HepG2 (cell line): Measurements from ENCODE around the gene HOXA5. TPM values are rescaled to one million over a fixed set of nuclear protein-coding genes. Genes with fewer than 3 reads are reported as not detected.
A peak's percentile ranks its signal among the peaks of the same experiment; 100 is the strongest.

Experiments used
- ATAC-seq: fragments of 200-7000 bp; cut with Tn5 transposase; 3 replicates; pipeline ENCODE4 v1.9.1; 2020; ENCODE audit warnings: mild to moderate bottlenecking, moderate library complexity
- BruUV-seq: library from RNA; stranded (reverse); fragments of 400-500 nt; replicated peaks from 2 replicates; lab custom pipeline; 2021; lab: Mats Ljungman, UMichigan
- CTCF ChIA-PET: fragments of 300-600 bp; formaldehyde crosslinking; extraction: SDS; loops from one replicate; lab custom pipeline; 2021; ENCODE audit warnings: low total read pairs, inconsistent platforms, low intra/inter-chr PET ratio; lab: Yijun Ruan, JAX
- POLR2A ChIA-PET: fragments of 350-600 bp; sonication (Branson Sonifier 250); formaldehyde crosslinking; loops from one replicate; lab custom pipeline; 2020; ENCODE audit warnings: antibody characterized with exemption, inconsistent platforms; lab: Yijun Ruan, JAX
- DNase-seq: peaks from one replicate; pipeline ENCODE4 v3.0.0-alpha.2; 2015; ENCODE audit warnings: low spot score
- FAIRE-seq: peaks from 3 replicates; lab custom pipeline; 2011; peaks lifted over from hg19 to GRCh38; lab: Jason Lieb, UNC
- H2AFZ ChIP-seq: one replicate; pipeline ENCODE4 v1.6.1; 2011; ENCODE audit warnings: low read length, inconsistent platforms
- H3K27ac ChIP-seq: fragments of 300-600 bp; 3 replicates; pipeline ENCODE4 v1.8.0; 2011; ENCODE audit warnings: mixed run types, mild to moderate bottlenecking, mixed read lengths, low read length, inconsistent platforms; ENCODE audit not compliant: insufficient read depth; ENCODE audit errors: extremely low read length
- H3K27me3 ChIP-seq, 2 experiments: fragments of 200-600 bp in 1 of 2; 2 replicates in 1 of 2; 3 replicates in 1 of 2; pipeline versions ENCODE4 v1.6.0 to v1.8.0; 2011; ENCODE audit warnings: low read length in 2 of 2, mild to moderate bottlenecking in 2 of 2, moderate library complexity in 2 of 2, inconsistent platforms in 1 of 2; ENCODE audit not compliant: insufficient read depth in 2 of 2, control insufficient read depth in 1 of 2
- H3K36me3 ChIP-seq, 2 experiments: fragments of 200-600 bp in 1 of 2; replicated peaks in 1 of 2; 2 replicates in 1 of 2; 3 replicates in 1 of 2; pipeline versions ENCODE4 v1.5.1 to v1.8.0; 2011; ENCODE audit warnings: low read length in 2 of 2, inconsistent platforms in 1 of 2; ENCODE audit not compliant: insufficient read depth in 2 of 2, control insufficient read depth in 1 of 2
- H3K4me1 ChIP-seq: 2 replicates; pipeline ENCODE4 v1.5.1; 2012; ENCODE audit warnings: low read length, inconsistent platforms; ENCODE audit not compliant: insufficient read depth
- H3K4me2 ChIP-seq: 2 replicates; pipeline ENCODE4 v1.6.0; 2011; ENCODE audit warnings: low read depth, low read length, inconsistent platforms
- H3K4me3 ChIP-seq, 3 experiments: fragments of 200-600 bp in 1 of 3; sonication (generic), shearing (Covaris generic) in 1 of 3; replicated peaks in 1 of 3; 2 replicates each; pipeline ENCODE4 v1.5.1; 2011 to 2016; ENCODE audit warnings: low read length in 3 of 3, inconsistent platforms in 2 of 3, low read depth in 2 of 3, mild to moderate bottlenecking in 2 of 3, control low read depth in 1 of 3, mixed read lengths in 1 of 3; ENCODE audit not compliant: insufficient read depth in 1 of 3
- H3K79me2 ChIP-seq: one replicate; pipeline ENCODE4 v1.6.1; 2011; ENCODE audit warnings: low read length, inconsistent platforms; ENCODE audit not compliant: insufficient read depth
- H3K9ac ChIP-seq: 2 replicates; pipeline ENCODE4 v1.6.0; 2011; ENCODE audit warnings: mild to moderate bottlenecking, low read depth, low read length, inconsistent platforms; ENCODE audit not compliant: insufficient read depth
- H3K9me3 ChIP-seq: 2 replicates; pipeline ENCODE4 v1.5.1; 2012; ENCODE audit warnings: mild to moderate bottlenecking, low read length
- H4K20me1 ChIP-seq: 2 replicates; pipeline ENCODE4 v1.6.0; 2011; ENCODE audit warnings: inconsistent platforms, mild to moderate bottlenecking, low read length, moderate library complexity; ENCODE audit not compliant: insufficient read depth
- JUNB ChIP-seq: sonication (generic); formaldehyde crosslinking; IDR thresholded peaks from 2 replicates; pipeline ENCODE4 v1.8.0; 2022; ENCODE audit warnings: missing genetic modification reagents, mild to moderate bottlenecking, borderline replicate concordance
- NCOR1 ChIP-seq: fragments of 200-600 bp; sonication (generic); IDR thresholded peaks from 2 replicates; pipeline ENCODE4 v1.7.0; 2017; ENCODE audit warnings: antibody characterized with exemption, low read length, borderline replicate concordance
- SIX4 ChIP-seq: sonication (generic); formaldehyde crosslinking; IDR thresholded peaks from 2 replicates; pipeline ENCODE4 v1.4.0; 2020; ENCODE audit warnings: missing genetic modification reagents
- ZNF143 ChIP-seq: sonication (generic); formaldehyde crosslinking; IDR thresholded peaks from 2 replicates; pipeline ENCODE4 v1.4.0; 2020; ENCODE audit warnings: missing genetic modification reagents
- ZNF496 ChIP-seq: sonication (generic); formaldehyde crosslinking; IDR thresholded peaks from 2 replicates; pipeline ENCODE4 v1.8.1; 2023; ENCODE audit warnings: mild to moderate bottlenecking, moderate library complexity, missing genetic modification reagents; ENCODE audit not compliant: insufficient replicate concordance
- ZNF75D ChIP-seq: sonication (generic); formaldehyde crosslinking; IDR thresholded peaks from 2 replicates; pipeline ENCODE4 v1.8.1; 2023; ENCODE audit warnings: missing genetic modification reagents, mild to moderate bottlenecking, borderline replicate concordance
- WGBS: methylation state at CpG from one replicate; pipeline ENCODE4 v1.1.6; 2017; ENCODE audit warnings: low lambda C conversion rate; 5-methylcytosine and 5-hydroxymethylcytosine counted together
- in situ Hi-C: cut with HindIII; loops from 2 replicates; pipeline ENCODE4 v1.10.0; 2017; ENCODE audit warnings: low pct_unique_long_range_greater_than_20kb; ENCODE audit not compliant: extremely low pct_ligation_motif_present
- intact Hi-C: fragments of 100-400 bp; cut with micrococcal nuclease; formaldehyde crosslinking; loops from one replicate; pipeline ENCODE4 v1.10.0; 2022; ENCODE audit not compliant: unreplicated experiment
- polyA plus RNA-seq, 8 experiments: library from polyadenylated mRNA; depleted of rRNA in 3 of 8; stranded (reverse) in 7 of 8; unstranded in 1 of 8; fragments of >200 nt; fragmentation: Illumina TruSeq in 4 of 8; extraction: Trizol in 4 of 8; gene quantifications; 2 replicates each; pipeline versions ENCODE4 v1.2.1 to v1.2.3, GENCODE V29; 2011 to 2016; ENCODE audit warnings: low read depth in 4 of 8, missing spikeins in 1 of 8, mixed read lengths in 1 of 8; ENCODE audit not compliant: insufficient read depth in 1 of 8
- total RNA-seq, 5 experiments: library from RNA; depleted of rRNA; stranded (reverse); fragments of >200 nt; fragmentation: Illumina TruSeq; extraction: Trizol; gene quantifications; 2 replicates each; pipeline ENCODE4 v1.2.3, GENCODE V29; 2016; ENCODE audit warnings: low read depth in 1 of 5

The HOXA5 gene
- total and polyA plus RNA-seq, 2 of the 13 experiments (the other 11 are each of a cell fraction or from before 2014, with no cell fraction given) = 3.2 to 3.6 TPM

DNA sequence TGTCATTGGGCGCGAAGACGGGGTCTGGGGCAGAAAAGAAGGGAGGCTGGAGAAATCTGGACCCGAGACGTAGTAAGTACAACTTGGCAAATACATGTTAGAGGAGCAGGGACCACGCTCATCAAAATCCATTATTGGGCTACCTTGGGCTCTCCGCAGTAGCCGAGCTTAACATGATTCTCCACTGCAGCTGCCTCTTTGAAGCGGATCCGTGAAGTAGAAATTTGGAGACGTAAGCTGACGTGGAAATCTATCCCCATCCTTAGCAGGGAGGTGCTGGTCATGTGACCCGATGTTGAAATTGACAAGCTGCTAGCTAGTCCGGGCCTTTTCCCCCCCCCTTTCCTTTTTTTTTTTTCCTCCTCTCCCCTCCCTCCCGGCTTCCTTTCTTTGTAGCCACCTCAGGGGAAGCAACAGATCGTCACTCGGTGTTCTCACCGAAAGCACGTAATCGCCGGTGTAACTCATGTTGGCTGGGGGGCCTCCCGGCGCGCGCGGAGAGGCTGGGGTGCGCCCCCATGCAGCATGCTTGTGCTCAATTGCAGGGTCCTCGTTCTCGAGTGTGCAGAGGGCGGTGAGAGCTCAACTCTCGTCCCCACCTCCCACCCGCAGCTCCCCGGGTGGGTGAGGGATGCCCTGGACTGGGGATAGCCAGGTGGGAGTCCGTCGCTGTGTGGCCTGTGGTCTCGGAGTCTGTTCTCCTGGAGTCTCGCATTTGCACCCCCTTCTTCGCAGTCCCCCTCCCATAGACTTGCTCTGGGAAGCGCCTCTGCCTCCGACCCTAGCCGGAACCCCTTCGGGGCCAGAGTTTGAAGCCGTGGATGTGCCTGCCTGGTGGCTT, 41.8 kb upstream of the HOXA5 start, which contains the start of gene HOXA11:
Gene HOXA11, minus strand, starts transcription at position 220 of the 841 bp plus-strand sequence. Its CDS starts 88 bp downstream, at position 132.
- H3K27me3 ChIP-seq = peaks cover 34 to 96% of the 10 kb centered on the region in 2 experiments
- peak within 1 kb of the TSS; percentile 84 for H3K4me2 ChIP-seq
- ATAC-seq = no peak
- H4K20me1 ChIP-seq = peaks cover 6% of the 10 kb centered on the region; the same call in 1 of the 2 replicates
- 31% methylated on average over 30 of the region's 43 CpGs for WGBS
- H3K4me1 ChIP-seq = peaks cover 39% of the 10 kb centered on the region
- BruUV-seq = no TSS peak
- H3K4me3 ChIP-seq = peak within 1 kb of the TSS; percentile 52 to 67 (median 64)
- H2AFZ ChIP-seq = no peak within 1 kb of the TSS
- TF ChIP-seq ZNF143 (CRISPR knock-in tag) (no peak), SIX4 (CRISPR knock-in tag) (no peak), ZNF75D (no peak), NCOR1 (no peak), ZNF496 (no peak), JUNB (CRISPR knock-in tag) (no peak)
- POLR2A ChIA-PET = interaction anchor here (0.6 kb wide), 1 partner anchor 11 kb away, joined by 3 read pairs; no protein-coding TSS in a partner anchor
- CTCF ChIA-PET = no interaction called here
- no peaks in the 10 kb centered on the region for H3K9me3 ChIP-seq
- intact Hi-C loops (no loop called here), in situ Hi-C loops (no loop called here)
- no peak within 1 kb of the TSS for H3K9ac ChIP-seq
- no peak for FAIRE-seq
- no peak for DNase-seq
- no peak within 1 kb of the TSS for H3K27ac ChIP-seq
- H3K36me3 ChIP-seq = no peaks in the 10 kb centered on the region
- H3K79me2 ChIP-seq = no peaks in the 10 kb centered on the region
